ENCODE data around the gene SDHAF1. TPM values are rescaled to one million over a fixed set of nuclear protein-coding genes. Genes with fewer than 3 reads are reported as not detected.

Gene SDHAF1
- total and polyA plus RNA-seq, 10 donors: 14.6 to 35.6 (median 24.9) TPM

GRCh38 chr19:35959968-35960320 is 35.0 kb upstream of the SDHAF1 start:
- intact Hi-C loops (cut with DNase I; ENCODE audit: low total_unique reads): no loop called here

GRCh38 chr19:35960432-35960972 is 34.5 kb upstream of the SDHAF1 start:
- peaks cover 0 to 7% (median 0%) of the 10 kb centered on the region in 8 donors for H3K9me3 ChIP-seq
- H3K27ac ChIP-seq: no peak overlapping the region
- H3K4me3 ChIP-seq: no peak overlapping the region
- intact Hi-C loops (cut with DNase I; ENCODE audit: low total_unique reads): no loop called here
- no peak for DNase-seq
- H3K4me1 ChIP-seq: peaks cover 5 to 23% (median 15%) of the 10 kb centered on the region in 6 donors
- WGBS, 5 donors: 82 to 90% (median 85%) methylated on average over 7 of the region's 7 CpGs
- peaks cover 0 to 78% (median 27%) of the 10 kb centered on the region in 7 donors for H3K27me3 ChIP-seq (replicated peaks in 1 of 7)
- no peak for TF ChIP-seq POLR2A (IDR thresholded peaks at IDR 0.05)
- TF ChIP-seq CTCF (IDR thresholded peaks at IDR 0.05 in 8 of 11, conservative IDR thresholded peaks at IDR 0.05 in 3 of 11): no peak
- TF ChIP-seq POLR2AphosphoS5 (IDR thresholded peaks at IDR 0.05): no peak
- H3K36me3 ChIP-seq: no peaks in the 10 kb centered on the region

More at GRCh38 chr19:35959968-35960320, 35.0 kb upstream of the SDHAF1 start:
- H3K36me3 ChIP-seq: no peaks in the 10 kb centered on the region
- TF ChIP-seq POLR2A (IDR thresholded peaks at IDR 0.05): no peak
- TF ChIP-seq POLR2AphosphoS5 (IDR thresholded peaks at IDR 0.05): no peak
- no peak for TF ChIP-seq CTCF (IDR thresholded peaks at IDR 0.05 in 8 of 11, conservative IDR thresholded peaks at IDR 0.05 in 3 of 11)
- H3K27ac ChIP-seq: peak overlapping the region in 1 of 8 donors; percentile 67
- H3K4me1 ChIP-seq: peaks cover 5 to 26% (median 19%) of the 10 kb centered on the region in 6 donors
- peak overlapping the region in 6 of 8 donors; percentile 25 to 67 (median 31) for H3K4me3 ChIP-seq
- H3K9me3 ChIP-seq: peaks cover 0 to 7% (median 0%) of the 10 kb centered on the region in 8 donors
- no peak for DNase-seq
- peaks cover 0 to 74% (median 27%) of the 10 kb centered on the region in 7 donors for H3K27me3 ChIP-seq (replicated peaks in 1 of 7)
- 30 to 59% (median 47%) methylated on average over 14 to 20 of the region's 20 CpGs for WGBS, 5 donors

- 7 to 17% (median 11%) methylated on average over 9 of the region's 9 CpGs for WGBS, 5 donors
- peaks cover 0 to 73% (median 27%) of the 10 kb centered on the region in 7 donors for H3K27me3 ChIP-seq (replicated peaks in 1 of 7)
- no peak for DNase-seq
- H3K27ac ChIP-seq: no peak overlapping the region
- H3K36me3 ChIP-seq: no peaks in the 10 kb centered on the region
- H3K9me3 ChIP-seq: no peaks in the 10 kb centered on the region
- intact Hi-C loops (cut with DNase I; ENCODE audit: low total_unique reads): no loop called here
- peaks cover 5 to 17% (median 15%) of the 10 kb centered on the region in 6 donors for H3K4me1 ChIP-seq
- no peak overlapping the region for H3K4me3 ChIP-seq
- TF ChIP-seq POLR2AphosphoS5 (IDR thresholded peaks at IDR 0.05) (no peak), POLR2A (IDR thresholded peaks at IDR 0.05) (no peak), CTCF (IDR thresholded peaks at IDR 0.05 in 8 of 11, conservative IDR thresholded peaks at IDR 0.05 in 3 of 11) (no peak)
These were observed 31.5 kb upstream of the SDHAF1 start for GRCh38 chr19:35963514-35963913.

- WGBS, 5 donors: 70 to 82% (median 74%) methylated on average over 2 to 3 of the region's 3 CpGs
- no peaks in the 10 kb centered on the region for H3K4me1 ChIP-seq
- no peaks in the 10 kb centered on the region for H3K9me3 ChIP-seq
- TF ChIP-seq POLR2A (IDR thresholded peaks at IDR 0.05): no peak
- no peak for TF ChIP-seq CTCF (IDR thresholded peaks at IDR 0.05 in 8 of 11, conservative IDR thresholded peaks at IDR 0.05 in 3 of 11)
- no peak for TF ChIP-seq POLR2AphosphoS5 (IDR thresholded peaks at IDR 0.05)
- no peak overlapping the region for H3K4me3 ChIP-seq
- H3K27ac ChIP-seq: no peak overlapping the region
- intact Hi-C loops (cut with DNase I; ENCODE audit: low total_unique reads): no loop called here
- H3K27me3 ChIP-seq (replicated peaks in 1 of 7): peaks cover 0 to 41% (median 8%) of the 10 kb centered on the region in 7 donors
- no peak for DNase-seq
- no peaks in the 10 kb centered on the region for H3K36me3 ChIP-seq
These were observed 28.2 kb upstream of the SDHAF1 start for GRCh38 chr19:35966771-35967170.

Data from spleen (tissue), 11 donors.